ENCODE measurements around the gene IPCEF1. TPM values are rescaled to one million over a fixed set of nuclear protein-coding genes. Genes with fewer than 3 reads are reported as not detected.

Gene IPCEF1
- total and polyA plus RNA-seq, 2 donors (not counting 3 experiments of a cell fraction or from before 2014, with no cell fraction given), result 0.01 to 0.51 TPM

DNA sequence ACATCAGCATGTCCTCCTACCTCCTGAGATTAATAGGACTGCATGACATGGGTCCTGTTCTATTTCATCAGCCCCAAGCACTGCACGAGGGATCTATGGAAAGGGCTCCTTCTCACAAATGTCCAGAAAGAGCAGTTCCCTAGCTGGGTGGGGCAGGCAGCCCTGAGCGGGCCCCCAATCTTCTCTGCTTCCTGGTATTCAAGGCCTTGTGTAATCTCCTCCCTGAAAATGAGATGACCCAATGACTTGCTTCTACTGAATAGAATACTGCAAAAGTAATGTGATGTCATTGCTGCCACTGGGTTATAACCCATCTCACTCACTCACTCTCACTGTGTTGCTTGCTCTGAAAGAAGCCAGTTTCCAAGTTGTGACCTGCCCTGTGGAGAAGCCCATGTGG lies 191.1 kb downstream of the IPCEF1 start:
- TF ChIP-seq GATA2 (IDR thresholded peaks at IDR 0.05; ENCODE audit: insufficient read depth, insufficient read length, low read depth, low read length) (no peak), JUN (IDR thresholded peaks at IDR 0.05; ENCODE audit: borderline replicate concordance, insufficient read depth, insufficient read length, low read depth) (no peak), POLR2AphosphoS5 (IDR thresholded peaks at IDR 0.05; ENCODE audit: insufficient read depth, low read depth, low read length) (no peak), EZH2 (IDR thresholded peaks at IDR 0.05; ENCODE audit: borderline replicate concordance, low read depth, low read length, severe bottlenecking) (no peak)
- TF ChIP-seq, protein P1, sequence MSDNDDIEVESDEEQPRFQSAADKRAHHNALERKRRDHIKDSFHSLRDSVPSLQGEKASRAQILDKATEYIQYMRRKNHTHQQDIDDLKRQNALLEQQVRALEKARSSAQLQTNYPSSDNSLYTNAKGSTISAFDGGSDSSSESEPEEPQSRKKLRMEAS (IDR thresholded peaks at IDR 0.05; ENCODE audit: insufficient read depth, insufficient read length), result no peak
- FAIRE-seq (no peak), DNase-seq (ENCODE audit: low read depth, low spot score) (no peak)
- H2AFZ ChIP-seq (ENCODE audit: low read depth, low read length), result no peak overlapping the region
- H3K36me3 ChIP-seq (ENCODE audit: control insufficient read depth in 2 of 2, extremely low read depth in 1 of 2, insufficient read depth in 2 of 2, low read length in 2 of 2), result no peaks in the 10 kb centered on the region
- no peaks in the 10 kb centered on the region for H3K79me2 ChIP-seq (ENCODE audit: control insufficient read depth, insufficient read depth, low read length)
- H3K9ac ChIP-seq (replicated peaks; ENCODE audit: extremely low read depth, insufficient read depth, low read length), result no peak overlapping the region
- no peaks in the 10 kb centered on the region for H3K4me1 ChIP-seq (ENCODE audit: control insufficient read depth, extremely low read depth, insufficient read depth, low read length)
- no peaks in the 10 kb centered on the region for H3K9me3 ChIP-seq (replicated peaks; ENCODE audit: control insufficient read depth, insufficient read depth, low read length)
- no peak overlapping the region for H3K27ac ChIP-seq (ENCODE audit: insufficient read depth, low read depth, low read length)
- no peaks in the 10 kb centered on the region for H4K20me1 ChIP-seq (replicated peaks; ENCODE audit: control insufficient read depth, extremely low read depth, insufficient read depth, low read length)
- H3K9me1 ChIP-seq (replicated peaks; ENCODE audit: control insufficient read depth, extremely low read depth, insufficient read depth, low read length), result no peaks in the 10 kb centered on the region
- no TSS peak for BruUV-seq (replicated peaks)
- H3K4me2 ChIP-seq (ENCODE audit: insufficient read depth, low read length), result no peak overlapping the region
- intact Hi-C loops (cut with micrococcal nuclease), result no loop called here
- ChIA-PET POLR2A (no interaction called here), CTCF (interaction anchor here (1.1 to 1.5 kb wide), 2 partner anchors 10 to 112 kb away, joined by 3 to 8 read pairs; no protein-coding TSS in a partner anchor)
- dilution Hi-C loops (cut with MboI; ENCODE audit: extremely low pct_ligation_motif_present, low sequenced_read_pairs), result no loop called here
- H3K4me3 ChIP-seq (replicated peaks in 1 of 3; ENCODE audit: insufficient read depth in 1 of 3, low read depth in 1 of 3, low read length in 3 of 3), result no peak overlapping the region
- H3K27me3 ChIP-seq (ENCODE audit: control insufficient read depth in 2 of 2, insufficient read depth in 2 of 2, low read length in 2 of 2), result peaks cover 3% of the 10 kb centered on the region in 2 experiments

- no peaks in the 10 kb centered on the region for H3K4me1 ChIP-seq (ENCODE audit: control insufficient read depth, extremely low read depth, insufficient read depth, low read length)
- intact Hi-C loops (cut with micrococcal nuclease) (no loop called here), dilution Hi-C loops (cut with MboI; ENCODE audit: extremely low pct_ligation_motif_present, low sequenced_read_pairs) (no loop called here)
- TF ChIP-seq JUN (IDR thresholded peaks at IDR 0.05; ENCODE audit: borderline replicate concordance, insufficient read depth, insufficient read length, low read depth) (no peak), GATA2 (IDR thresholded peaks at IDR 0.05; ENCODE audit: insufficient read depth, insufficient read length, low read depth, low read length) (no peak), POLR2A (IDR thresholded peaks at IDR 0.05; ENCODE audit: low read depth, low read length) (no peak), FOS (IDR thresholded peaks at IDR 0.05; ENCODE audit: borderline replicate concordance, insufficient read depth, low read length) (no peak), MYC (IDR thresholded peaks at IDR 0.05; ENCODE audit: low read depth, low read length) (no peak), EZH2 (IDR thresholded peaks at IDR 0.05; ENCODE audit: borderline replicate concordance, low read depth, low read length, severe bottlenecking) (no peak), POLR2AphosphoS5 (IDR thresholded peaks at IDR 0.05; ENCODE audit: insufficient read depth, low read depth, low read length) (no peak)
- TF ChIP-seq, protein P1 (IDR thresholded peaks at IDR 0.05; ENCODE audit: insufficient read depth, insufficient read length), result no peak
- TF ChIP-seq, protein P2, sequence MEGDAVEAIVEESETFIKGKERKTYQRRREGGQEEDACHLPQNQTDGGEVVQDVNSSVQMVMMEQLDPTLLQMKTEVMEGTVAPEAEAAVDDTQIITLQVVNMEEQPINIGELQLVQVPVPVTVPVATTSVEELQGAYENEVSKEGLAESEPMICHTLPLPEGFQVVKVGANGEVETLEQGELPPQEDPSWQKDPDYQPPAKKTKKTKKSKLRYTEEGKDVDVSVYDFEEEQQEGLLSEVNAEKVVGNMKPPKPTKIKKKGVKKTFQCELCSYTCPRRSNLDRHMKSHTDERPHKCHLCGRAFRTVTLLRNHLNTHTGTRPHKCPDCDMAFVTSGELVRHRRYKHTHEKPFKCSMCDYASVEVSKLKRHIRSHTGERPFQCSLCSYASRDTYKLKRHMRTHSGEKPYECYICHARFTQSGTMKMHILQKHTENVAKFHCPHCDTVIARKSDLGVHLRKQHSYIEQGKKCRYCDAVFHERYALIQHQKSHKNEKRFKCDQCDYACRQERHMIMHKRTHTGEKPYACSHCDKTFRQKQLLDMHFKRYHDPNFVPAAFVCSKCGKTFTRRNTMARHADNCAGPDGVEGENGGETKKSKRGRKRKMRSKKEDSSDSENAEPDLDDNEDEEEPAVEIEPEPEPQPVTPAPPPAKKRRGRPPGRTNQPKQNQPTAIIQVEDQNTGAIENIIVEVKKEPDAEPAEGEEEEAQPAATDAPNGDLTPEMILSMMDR (IDR thresholded peaks at IDR 0.05; ENCODE audit: extremely low read depth in 1 of 2, insufficient read depth in 1 of 2, low read depth in 1 of 2, low read length in 2 of 2), result no peak
- H3K4me2 ChIP-seq (ENCODE audit: insufficient read depth, low read length), result no peak overlapping the region
- no peak overlapping the region for H3K27ac ChIP-seq (ENCODE audit: insufficient read depth, low read depth, low read length)
- CTCF ChIA-PET, result interaction anchor here (1.0 to 1.5 kb wide), 3 partner anchors 9 to 13 kb away, joined by 3 to 8 read pairs (median 4); no protein-coding TSS in a partner anchor
- H3K36me3 ChIP-seq (ENCODE audit: control insufficient read depth in 2 of 2, extremely low read depth in 1 of 2, insufficient read depth in 2 of 2, low read length in 2 of 2), result no peaks in the 10 kb centered on the region
- no peak overlapping the region for H2AFZ ChIP-seq (ENCODE audit: low read depth, low read length)
- FAIRE-seq (no peak), DNase-seq (ENCODE audit: low read depth, low spot score) (peak; percentile 57)
- no peaks in the 10 kb centered on the region for H4K20me1 ChIP-seq (replicated peaks; ENCODE audit: control insufficient read depth, extremely low read depth, insufficient read depth, low read length)
- H3K9ac ChIP-seq (replicated peaks; ENCODE audit: extremely low read depth, insufficient read depth, low read length), result no peak overlapping the region
- no peak overlapping the region for H3K4me3 ChIP-seq (replicated peaks in 1 of 3; ENCODE audit: insufficient read depth in 1 of 3, low read depth in 1 of 3, low read length in 3 of 3)
- no peaks in the 10 kb centered on the region for H3K79me2 ChIP-seq (ENCODE audit: control insufficient read depth, insufficient read depth, low read length)
- POLR2A ChIA-PET, result no interaction called here
- H3K9me3 ChIP-seq (replicated peaks; ENCODE audit: control insufficient read depth, insufficient read depth, low read length), result no peaks in the 10 kb centered on the region
- peaks cover 3% of the 10 kb centered on the region in 2 experiments for H3K27me3 ChIP-seq (ENCODE audit: control insufficient read depth in 2 of 2, insufficient read depth in 2 of 2, low read length in 2 of 2)
- no peaks in the 10 kb centered on the region for H3K9me1 ChIP-seq (replicated peaks; ENCODE audit: control insufficient read depth, extremely low read depth, insufficient read depth, low read length)
- BruUV-seq (replicated peaks), result no TSS peak
Measured at GRCh38 chr6:154164397-154164796, 192.2 kb downstream of the IPCEF1 start.
